Activated CD4-positive, CD25-positive, alpha-beta regulatory T cell treated with anti-CD3 and anti-CD28 coated beads, Interleukin-2, amount 50 U/mL, for 16 hours (primary cell): Measurements from ENCODE around the gene PTGFRN.

Experiments used
- DNase-seq: peaks from one replicate; pipeline ENCODE4 v3.0.0-alpha.2; 2020; ENCODE audit warnings: low read depth, low spot score

PTGFRN gene

GRCh38 chr1:117032681-117033539 lies 123.2 kb downstream of the PTGFRN start:
- DNase-seq: no peak

GRCh38 chr1:117033772-117034171 lies 124.1 kb downstream of the PTGFRN start:
- DNase-seq: no peak

GRCh38 chr1:117034791-117035290 lies 125.1 kb downstream of the PTGFRN start:
- DNase-seq: no peak

- no peak for DNase-seq
These were observed 126.3 kb downstream of the PTGFRN start for GRCh38 chr1:117036018-117036461.

- no peak for DNase-seq
These were observed 128.1 kb downstream of the PTGFRN start for GRCh38 chr1:117037802-117038201.

- no peak for DNase-seq
These were observed 128.5 kb downstream of the PTGFRN start for GRCh38 chr1:117038236-117038635.
